Right forelimb (tissue), 1 donor: Measurements from ENCODE around the gene ACP1.

Experiments used
- DNase-seq: peaks from one replicate; pipeline ENCODE4 v3.0.0-alpha.2; 2018

The ACP1 gene

DNA sequence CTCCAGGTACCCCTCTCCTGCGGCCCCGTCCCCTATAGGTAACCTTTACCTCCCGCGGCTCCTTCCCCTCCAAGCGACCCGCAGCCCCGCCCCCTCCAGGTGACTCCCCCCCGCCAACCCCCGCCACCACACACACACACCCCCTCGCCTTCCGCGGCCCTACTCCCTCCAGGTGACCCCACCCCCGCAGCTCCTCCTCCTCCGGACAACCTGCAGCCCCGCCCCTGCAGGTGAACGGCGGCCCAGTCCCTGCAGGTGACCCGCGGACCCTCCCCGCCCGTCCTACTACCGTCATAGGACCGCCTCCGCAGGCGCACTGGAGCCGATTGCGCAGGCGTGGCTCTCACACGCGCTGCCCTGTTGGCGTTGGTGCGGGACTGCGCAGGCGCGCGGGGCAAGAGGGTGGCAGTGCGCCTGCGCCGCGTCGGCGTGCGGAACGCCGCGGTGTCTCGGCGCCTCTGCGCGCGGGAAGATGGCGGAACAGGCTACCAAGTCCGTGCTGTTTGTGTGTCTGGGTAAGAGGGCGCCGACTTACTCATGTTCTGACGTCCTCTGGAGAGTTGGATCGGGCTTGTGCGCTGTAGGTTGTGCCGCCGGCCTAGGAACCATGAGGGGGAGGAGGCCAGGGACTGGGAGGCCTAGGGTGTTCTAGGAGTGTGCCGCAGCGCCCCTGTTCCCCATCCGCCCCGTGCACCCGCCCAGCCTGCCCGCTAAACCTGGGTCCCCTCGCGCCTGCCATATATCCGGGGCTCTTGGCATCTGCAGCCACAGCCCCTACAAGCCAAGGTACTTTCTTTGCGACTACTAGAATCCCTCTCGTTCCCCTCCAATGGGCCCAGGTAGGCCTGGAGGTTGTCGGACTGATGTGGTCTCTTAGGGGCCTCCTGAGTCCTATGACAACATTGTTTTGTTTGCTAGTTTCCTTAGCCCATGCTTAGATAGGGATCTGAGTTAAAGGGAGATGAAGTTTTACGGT lies at the start of gene ACP1:
ACP1 (plus strand) TSS at position 455 of the 976 bp plus-strand sequence; CDS start at position 473, 18 bp downstream.
- peak; percentile 97 for DNase-seq

DNA sequence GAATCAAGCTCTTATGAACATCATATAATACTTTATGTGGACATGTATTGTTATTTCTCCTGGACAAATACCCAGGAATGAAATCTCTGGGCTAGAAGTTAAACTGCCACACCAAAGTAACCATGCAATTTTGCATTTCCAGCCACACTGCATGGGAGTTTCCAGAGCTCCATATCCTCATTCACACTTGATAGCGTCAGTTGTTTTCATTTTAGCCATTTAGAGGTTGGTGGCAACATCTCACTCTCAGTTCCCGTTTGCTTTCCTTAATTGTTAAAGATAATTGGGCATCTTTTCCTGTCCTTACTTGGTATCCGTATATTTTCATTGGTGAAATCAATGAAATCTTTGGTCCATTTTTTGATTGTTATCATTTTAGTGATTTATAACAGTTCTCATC lies 48.7 kb upstream of the ACP1 start:
- no peak for DNase-seq

DNA sequence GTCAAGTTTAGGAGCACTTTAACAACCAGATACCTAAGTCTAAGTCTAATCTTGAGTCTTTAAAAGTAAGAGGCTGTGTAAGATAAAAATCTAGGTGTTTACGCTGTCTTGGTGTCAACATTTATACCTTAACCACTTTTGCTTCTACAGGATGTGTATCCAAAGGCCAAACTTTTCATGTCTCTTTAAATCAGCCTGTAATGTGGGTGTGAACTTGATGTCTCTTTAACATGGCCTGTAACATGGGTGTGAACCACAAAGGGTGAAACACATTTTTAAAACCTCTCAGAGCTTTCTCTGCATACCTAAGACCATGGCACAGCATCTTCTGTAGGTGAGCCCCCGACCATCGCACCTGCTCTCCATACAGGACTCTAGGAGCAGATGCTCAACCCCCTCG lies 41.3 kb upstream of the ACP1 start:
- DNase-seq, result no peak

DNA sequence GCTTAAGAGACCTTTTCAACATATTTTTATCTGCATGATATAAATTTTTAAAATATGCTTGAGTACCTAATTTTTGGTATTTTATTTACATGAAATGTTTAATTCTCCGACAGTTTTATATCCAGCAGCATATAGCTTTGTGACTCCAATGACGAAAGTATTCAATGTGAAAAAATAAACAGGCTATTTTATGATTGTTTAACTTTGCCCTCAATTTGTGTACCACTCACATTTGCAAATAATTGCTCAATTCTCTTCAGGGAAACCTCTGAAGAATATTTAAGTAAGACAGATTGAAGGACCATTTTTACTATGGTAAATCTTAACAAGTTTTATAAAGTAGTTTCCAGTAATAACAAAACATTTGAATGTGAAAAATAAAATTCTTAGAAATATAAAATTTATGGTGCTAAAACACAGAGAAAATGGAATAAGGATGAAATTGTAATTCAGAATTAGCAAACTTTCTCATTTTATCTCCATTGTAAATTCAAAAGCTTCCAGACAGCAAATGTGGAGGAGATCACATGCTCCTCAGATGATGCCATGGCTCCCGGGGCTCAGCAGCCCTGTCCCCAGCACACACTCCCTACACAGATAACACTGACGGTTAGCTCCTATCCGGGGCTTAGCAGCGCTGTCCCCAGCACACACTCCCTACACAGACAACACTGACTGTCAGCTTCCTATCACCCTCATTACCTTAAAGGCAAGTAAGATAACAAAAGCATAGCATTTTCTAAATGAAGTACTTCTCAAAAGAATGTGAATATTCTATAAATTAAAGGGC lies 40.6 kb upstream of the ACP1 start:
- DNase-seq, result no peak

DNA sequence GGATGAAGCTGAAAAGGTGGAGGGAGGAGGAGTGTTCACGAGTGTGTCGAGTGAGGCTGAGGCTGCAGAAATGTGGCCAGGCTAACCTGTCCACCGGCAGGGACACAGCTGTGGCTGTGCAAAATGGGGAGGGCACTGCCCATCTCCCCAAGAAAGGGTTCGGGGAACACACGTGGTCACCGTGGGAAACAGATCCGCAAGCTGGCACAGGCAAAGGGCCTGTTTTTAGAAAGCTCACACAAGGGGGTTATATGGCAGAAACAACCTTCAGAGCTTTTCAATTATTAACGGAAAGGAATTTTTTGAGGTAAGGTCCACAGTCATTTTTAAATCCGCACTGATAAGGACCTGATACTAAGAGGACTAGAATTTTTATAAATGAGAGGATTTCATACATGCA lies 36.6 kb upstream of the ACP1 start:
- DNase-seq, result no peak

DNA sequence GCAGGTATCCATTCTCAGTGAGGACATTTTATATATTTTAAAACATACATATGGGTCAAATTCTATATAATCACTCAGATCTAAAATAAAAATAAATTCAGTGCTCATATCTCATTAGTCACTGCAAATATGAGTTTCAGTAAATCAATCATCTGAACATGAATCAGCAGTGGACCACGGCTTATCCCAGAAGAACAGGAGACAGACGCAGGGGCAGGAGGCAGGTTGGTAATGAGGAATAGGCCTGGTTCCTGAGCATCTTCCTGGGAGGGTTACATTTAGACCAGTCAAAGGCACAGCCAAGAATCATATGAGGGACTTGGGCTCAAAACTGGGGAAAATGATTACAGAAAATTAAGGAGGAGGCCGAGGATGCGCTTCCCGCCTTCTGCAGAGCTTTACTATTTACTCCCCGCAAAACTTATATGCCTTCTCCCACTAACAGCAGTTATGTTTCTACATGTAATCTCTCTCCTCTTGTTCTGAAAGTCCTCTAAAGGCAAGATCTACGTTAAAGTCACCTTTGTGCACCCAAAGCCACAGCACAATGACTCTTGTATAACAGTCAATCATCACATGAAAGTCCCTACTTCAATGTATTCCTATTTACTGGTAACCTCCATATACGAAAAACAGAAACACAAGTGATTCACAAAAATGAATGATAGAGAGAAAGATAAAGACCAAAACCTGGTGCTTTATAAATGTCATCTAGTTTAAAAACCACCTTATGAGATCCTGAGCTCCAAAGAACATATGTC lies 36.0 kb upstream of the ACP1 start:
- no peak for DNase-seq

DNA sequence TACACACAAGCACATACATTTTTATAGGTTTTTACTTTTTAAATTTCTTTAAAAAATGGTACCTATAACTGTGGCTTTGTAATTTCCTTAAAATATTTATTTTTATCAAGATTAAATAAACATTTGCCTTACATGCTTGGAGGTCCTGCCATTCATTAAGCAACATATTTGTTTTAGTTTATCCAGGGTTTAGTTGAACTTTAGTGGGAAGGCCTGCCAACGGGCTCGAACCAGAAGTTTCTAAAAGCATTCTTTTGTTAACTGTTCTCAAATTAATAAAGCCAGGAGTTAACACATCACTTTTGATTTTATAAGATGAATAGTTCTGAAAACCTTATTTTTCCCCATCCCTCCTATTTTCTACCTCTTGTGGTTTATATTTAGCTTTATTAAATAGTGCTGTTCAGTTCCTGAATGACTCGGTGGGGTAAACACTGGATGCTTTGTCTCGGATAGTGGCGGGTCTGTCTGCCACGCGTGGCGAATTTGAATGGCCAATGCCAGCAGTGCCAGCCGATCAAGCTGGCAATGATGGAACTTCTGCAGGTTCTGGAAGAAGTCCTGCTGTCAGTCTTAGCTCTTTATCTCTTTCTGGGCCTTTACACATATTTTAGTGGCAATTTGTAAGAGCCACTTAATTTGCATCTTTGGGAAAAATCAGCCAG lies 33.1 kb upstream of the ACP1 start:
- no peak for DNase-seq

DNA sequence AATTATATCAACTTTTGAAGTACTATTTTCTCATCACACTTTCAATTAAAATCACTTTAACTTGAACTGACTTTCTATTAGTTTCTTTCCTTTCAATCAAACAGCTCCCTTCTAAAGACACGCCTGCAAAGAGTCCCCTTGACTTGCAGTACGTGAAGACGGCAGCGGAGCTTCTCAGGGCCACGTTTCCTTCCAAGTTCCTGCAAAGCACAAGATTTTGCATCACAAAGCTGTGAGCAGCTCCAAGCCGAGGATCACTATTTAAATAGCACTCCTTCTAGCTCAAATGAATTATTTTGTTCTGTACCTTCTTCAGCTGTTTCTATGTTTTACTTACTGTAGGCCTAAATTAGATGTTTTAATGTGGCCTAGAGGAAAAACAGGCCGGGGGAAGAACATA lies 31.7 kb upstream of the ACP1 start:
- DNase-seq, result no peak

DNA sequence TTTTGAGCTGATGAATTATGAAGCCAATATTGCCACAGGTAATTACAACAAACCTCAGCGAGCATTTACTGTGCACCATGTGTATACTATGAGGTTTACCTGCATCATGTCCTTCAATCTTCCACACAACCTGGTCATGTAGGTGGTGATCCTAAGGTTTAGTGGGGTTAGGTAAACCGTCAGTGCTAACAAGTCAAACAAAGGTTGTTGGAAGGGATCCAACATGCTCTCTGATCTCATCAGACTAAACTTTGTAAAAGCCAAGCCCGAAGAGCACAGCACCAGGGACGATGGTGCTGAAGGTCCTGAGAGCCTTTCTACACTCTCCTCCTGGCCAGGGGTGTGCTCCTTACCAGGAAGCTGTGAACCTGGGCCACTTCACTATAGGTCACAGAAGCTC lies 30.3 kb upstream of the ACP1 start:
- no peak for DNase-seq

DNA sequence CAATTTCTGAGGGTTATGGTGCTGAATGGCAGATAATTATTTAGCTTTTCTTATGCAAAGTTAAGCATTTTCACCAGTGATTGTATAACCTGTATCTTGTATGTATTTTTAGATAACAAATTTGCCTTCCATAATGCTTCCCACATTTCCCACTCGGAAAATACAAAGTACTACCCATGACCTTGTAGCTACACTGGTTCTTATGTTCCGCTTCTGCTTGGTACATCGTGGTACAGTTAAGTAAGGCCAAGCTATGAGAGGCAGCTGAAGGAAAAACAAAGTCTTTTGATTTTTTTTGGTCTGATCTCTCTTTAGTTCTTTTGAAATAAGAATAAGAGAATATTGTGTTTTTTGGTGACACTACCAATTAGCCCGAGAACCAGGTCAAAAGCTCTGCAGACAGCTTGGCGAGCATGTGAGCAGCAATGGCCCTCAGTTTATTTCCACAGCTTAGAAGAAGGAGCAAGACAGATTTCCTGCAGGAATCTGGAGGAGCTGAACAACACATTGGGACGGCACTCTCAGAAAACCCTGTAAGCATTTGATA lies 27.7 kb upstream of the ACP1 start:
- DNase-seq, result no peak

DNA sequence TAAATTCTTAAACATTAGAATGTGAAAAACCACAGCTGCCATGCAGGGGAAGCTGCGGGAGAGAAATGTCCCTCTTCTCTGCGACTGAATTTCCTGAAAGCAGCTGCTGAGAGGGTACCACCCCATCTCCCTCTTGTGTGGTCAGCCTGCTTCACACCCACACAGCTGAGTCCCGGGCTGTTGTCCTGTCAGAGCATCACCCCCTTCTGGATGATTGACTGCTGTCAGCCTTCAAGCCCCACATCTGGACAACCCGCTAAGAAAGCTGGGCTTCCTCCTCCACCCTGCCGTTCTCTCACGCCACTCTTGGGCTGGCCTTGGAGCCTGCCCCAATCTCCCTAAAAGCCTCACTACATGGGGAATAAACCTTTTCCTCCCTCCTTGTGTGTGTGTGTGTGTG lies 26.9 kb upstream of the ACP1 start:
- DNase-seq, result no peak

DNA sequence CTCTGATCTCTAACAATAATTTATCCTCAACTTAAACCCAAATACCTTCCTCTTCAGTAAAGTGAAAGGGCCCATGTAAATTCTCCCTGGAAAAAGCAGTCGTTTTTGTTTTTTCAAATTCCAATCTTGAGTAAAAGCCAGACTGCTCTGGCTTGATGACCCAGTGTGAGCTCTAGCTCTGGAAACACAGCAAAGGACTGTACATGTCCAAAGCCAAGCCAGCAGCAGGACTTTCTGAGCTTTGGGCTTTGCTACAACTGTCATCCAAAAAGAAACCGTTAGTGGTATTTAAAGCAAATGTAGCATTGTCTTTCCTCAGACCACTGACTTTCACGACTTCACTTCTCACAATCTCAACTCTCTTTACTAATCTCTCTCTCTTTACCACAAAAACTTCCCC lies 26.3 kb upstream of the ACP1 start:
- no peak for DNase-seq

DNA sequence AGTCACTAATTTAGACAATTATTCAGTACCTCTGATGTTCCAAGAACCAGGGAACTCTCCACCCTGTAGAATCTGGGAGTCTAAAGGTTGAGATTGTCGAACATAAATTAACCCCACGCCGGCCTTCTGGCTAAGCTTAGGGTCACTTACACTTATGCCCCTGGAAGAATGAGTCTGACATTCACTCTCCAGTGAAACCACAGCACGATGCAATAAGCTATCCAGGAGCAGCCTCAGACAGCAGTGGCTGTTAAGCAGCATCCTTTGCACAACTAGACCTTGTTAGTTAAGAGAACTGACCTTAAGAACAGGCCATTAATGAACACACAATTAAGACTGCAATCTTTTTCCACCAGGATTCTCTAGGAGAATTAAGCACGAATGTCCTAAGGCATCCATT lies 25.9 kb upstream of the ACP1 start:
- DNase-seq, result no peak

DNA sequence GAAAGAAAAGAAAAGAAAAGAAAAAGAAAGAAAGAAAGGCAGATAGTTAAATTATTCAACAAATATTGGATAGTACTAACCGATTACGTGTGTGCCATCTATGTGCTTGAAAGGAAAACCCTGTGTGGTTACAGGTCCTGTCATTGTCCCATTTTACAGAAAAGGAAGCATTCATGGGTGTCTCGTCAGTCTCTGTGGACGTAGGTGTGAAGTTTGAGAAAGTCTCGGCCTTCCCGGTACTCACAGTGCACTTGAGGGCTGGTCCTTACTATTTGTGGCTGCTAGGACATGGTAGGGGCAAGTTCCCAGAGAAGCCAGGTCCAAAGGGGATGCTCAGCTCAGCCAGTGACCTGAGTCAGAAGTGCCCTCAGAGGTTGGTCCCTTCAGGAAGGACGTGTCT lies 20.2 kb upstream of the ACP1 start:
- no peak for DNase-seq

DNA sequence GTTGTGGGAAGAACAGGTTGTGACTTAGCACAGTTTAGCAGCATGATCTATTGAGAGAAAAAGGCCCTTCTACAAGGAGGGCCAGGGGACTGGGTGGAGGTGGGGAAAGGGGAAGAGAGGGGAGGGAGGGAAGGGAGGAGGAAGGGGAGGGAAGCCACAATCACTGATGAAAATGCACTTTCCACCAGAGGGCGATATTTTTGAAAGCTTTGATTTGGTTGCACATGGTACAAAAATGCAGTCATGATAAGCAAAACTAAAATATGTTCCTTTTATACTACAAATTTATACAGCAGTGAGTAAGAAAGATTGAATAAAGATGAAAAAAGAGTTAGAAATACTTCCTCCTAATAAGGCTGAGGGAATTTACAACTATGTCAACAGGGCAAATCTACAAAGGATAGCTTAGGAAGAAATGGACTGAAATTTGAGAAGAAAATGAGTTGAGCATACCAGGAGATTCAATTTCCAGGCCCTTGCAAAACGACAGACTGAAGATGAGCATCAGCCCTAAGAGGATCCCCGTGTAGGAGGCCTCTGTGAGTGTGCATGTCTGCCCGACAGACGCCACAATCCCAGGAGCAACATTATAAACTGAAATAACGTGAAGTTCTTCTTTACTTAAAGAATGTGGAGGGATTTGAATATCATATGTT lies 18.1 kb upstream of the ACP1 start:
- DNase-seq, result no peak

DNA sequence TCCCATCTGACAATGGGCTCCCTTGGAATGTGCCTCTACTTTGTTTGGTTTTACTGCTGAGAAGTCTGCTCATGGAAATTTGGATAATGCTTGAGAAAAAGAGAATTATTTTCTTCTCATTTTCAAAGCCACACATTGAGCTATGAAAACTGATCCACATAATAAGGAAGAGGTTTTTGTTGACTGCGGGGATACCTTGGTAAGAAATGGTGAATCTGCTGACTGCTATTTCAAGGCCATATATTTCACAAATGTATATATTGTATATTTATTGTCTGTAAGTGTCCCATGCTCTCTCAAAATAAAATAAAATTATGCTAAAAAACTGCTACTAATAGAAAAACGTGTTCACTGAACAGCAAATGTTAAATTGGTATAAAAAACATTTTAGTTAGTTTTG lies 16.0 kb upstream of the ACP1 start:
- DNase-seq, result no peak

DNA sequence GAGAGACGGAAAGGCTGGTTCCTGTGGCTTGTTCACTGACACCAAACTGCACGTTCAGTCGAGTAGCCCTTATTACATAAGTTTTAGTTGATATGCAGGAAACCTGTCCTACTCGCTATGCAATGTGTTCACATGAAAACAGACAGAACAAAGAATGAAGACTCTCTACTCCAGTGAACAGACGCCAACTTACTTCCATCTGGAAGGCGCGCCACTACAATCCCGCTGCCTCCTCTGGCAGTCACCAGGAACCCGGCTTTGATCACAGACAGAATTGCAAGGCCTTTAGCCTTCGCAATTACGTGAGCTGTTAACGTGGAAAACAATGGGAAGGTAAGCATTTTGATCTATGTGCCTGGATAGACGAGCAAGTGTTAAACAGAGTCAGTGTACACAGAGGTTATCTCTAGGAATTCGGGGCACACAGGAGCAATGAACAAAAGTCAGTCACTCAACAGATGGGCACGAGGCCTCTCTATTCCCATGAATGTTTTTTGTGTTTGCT lies 15.2 kb upstream of the ACP1 start:
- no peak for DNase-seq

DNA sequence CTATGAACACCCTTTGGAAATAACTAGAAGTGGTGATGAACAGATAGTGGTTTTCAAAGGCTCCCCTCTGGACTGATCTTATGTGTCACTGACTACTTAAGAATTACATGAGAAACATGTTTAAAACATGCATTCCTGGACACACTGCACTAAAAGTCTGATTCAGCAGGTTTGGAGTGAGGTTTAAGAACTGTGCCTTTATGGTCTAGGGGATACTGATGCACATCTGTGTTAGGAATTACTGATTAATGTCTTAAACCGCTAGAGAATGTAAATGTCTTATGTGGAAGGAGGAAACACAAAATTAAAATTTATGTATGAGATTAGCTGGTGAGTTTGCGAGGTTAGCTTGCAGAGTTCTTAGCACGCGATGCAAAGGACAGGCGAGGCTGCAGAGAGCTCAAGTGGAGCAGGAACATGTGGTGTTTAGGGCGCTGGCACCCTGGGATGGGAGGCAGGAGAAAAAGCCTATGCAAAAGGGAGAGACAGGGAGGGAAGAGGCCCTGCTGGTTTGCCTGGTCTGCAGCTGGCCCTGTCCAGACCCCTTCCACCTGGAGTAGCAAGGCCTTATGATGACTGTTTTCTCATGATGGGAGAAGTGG lies 12.6 kb upstream of the ACP1 start:
- no peak for DNase-seq

DNA sequence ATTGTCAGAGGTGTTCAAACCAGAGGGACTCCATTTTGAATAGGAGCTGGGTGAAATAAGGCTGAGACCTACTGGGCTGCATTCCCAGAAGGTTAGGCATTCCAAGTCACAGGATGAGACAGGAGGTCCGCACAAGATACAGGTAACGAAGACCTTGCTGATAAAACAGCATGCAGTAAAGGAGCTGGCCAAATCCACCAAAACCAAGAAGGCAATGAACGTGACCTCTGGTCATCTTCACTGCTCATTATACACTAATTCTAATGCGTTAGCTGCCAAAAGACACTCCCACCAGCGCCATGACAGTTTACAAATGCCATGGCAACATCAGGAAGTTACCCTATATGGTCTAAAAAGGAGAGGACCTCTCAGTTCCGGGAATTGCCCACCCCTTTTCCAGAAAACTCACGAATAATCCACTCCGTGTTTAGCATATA lies 11.5 kb upstream of the ACP1 start:
- no peak for DNase-seq

DNA sequence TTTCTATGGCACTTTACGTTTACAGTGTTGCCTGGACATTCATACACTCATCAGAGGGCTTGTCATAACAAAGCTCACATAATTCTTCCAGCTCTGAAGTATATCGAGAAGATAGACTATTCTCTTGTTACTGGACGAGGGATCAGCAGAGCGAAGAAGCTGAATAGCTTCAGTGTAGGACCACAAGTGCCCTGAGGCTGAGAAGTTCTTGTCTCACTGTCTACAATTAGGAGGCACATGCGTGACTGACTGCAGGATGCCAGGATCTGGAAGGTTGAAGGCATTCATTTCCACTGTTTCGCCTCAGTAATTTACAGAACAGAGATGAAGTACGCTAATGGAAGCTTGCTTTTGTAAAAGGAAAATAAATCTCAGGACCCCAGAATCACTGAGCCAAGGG lies 10.5 kb upstream of the ACP1 start:
- no peak for DNase-seq

DNA sequence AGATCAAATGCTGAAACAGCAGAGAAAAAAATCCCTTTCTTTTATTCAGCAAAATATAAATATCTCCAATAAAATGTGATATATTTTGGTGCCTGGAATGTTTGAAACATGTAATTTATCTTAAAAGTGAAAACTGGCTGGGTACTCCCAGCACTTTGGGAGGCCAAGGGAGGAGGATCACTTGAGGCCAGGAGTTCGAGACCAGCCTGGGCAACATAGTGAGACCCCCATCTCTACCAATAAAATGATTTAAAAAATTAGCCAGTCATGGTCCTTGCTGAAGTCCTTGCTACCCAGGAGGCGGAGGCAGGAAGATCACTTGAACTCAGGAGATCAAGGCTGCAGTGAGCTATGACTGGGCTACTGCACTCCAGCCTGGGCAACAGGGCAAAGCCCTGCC lies 9.6 kb upstream of the ACP1 start:
- DNase-seq, result no peak
